Measurements from ENCODE around the gene CERT1.
A peak's percentile ranks its signal among the peaks of the same experiment; 100 is the strongest.

CERT1 gene

GRCh38 chr5:75364571-75365280 is 146.7 kb downstream of the CERT1 start:
- Histone ChIP-seq H3K9me3 (ENCODE audit: severe bottlenecking) (no peaks in the 10 kb centered on the region), H3K27me3 (ENCODE audit: insufficient read depth, low read depth, severe bottlenecking) (no peaks in the 10 kb centered on the region), H3K27ac (no peak overlapping the region), H3K36me3 (peaks cover 12% of the 10 kb centered on the region), H3K4me3 (ENCODE audit: low read depth, low read length) (no peak overlapping the region)
- peak; percentile 62 for DNase-seq
- TF ChIP-seq, protein P1, sequence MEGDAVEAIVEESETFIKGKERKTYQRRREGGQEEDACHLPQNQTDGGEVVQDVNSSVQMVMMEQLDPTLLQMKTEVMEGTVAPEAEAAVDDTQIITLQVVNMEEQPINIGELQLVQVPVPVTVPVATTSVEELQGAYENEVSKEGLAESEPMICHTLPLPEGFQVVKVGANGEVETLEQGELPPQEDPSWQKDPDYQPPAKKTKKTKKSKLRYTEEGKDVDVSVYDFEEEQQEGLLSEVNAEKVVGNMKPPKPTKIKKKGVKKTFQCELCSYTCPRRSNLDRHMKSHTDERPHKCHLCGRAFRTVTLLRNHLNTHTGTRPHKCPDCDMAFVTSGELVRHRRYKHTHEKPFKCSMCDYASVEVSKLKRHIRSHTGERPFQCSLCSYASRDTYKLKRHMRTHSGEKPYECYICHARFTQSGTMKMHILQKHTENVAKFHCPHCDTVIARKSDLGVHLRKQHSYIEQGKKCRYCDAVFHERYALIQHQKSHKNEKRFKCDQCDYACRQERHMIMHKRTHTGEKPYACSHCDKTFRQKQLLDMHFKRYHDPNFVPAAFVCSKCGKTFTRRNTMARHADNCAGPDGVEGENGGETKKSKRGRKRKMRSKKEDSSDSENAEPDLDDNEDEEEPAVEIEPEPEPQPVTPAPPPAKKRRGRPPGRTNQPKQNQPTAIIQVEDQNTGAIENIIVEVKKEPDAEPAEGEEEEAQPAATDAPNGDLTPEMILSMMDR (IDR thresholded peaks at IDR 0.05; ENCODE audit: low read depth, low read length) = no peak

DNA sequence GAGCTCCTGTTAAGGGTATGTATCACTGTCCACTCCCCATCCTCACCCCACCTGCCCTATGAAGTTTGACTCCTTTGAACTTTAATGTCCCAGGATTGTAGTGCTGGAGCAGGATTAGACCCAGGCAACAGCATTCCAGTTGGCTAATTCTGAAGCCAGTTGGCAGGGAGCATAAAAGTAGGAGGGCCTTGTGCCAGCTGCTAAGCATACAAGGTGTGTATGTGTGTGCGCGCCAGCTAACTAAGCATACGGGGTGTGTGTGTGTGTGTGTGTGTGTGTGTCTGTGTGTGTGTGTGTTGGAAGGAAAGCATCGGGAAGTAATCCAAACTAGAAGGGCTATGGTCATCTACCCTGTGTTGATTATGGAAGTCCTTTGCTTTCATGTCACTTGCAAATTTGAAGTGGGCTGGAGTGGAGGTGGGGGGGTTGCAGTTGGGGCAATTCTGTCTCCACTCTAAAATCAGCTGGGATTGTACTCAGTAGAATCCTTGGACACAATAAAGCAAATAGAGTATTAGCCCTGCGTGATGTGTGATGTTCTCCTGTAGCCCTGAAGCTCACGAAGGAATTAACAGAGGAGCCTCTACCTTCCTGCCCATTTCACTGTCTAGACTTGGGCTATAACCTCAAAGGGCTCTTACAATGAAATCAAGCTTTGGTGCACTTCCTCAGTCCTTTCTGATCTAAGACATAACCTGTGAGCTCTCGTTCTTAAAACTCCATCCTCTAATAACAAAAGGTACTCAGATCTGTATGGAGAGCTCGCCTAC is 147.5 kb downstream of the CERT1 start:
- Histone ChIP-seq H3K36me3 (peaks cover 21% of the 10 kb centered on the region), H3K27me3 (ENCODE audit: insufficient read depth, low read depth, severe bottlenecking) (no peaks in the 10 kb centered on the region), H3K27ac (no peak overlapping the region), H3K9me3 (ENCODE audit: severe bottlenecking) (no peaks in the 10 kb centered on the region), H3K4me3 (ENCODE audit: low read depth, low read length) (no peak overlapping the region)
- peak; percentile 13 for DNase-seq
- TF ChIP-seq, protein P1 (IDR thresholded peaks at IDR 0.05; ENCODE audit: low read depth, low read length) = no peak

GRCh38 chr5:75363111-75363510 is 148.3 kb downstream of the CERT1 start:
- TF ChIP-seq, protein P1 (IDR thresholded peaks at IDR 0.05; ENCODE audit: low read depth, low read length) = no peak
- peaks cover 29% of the 10 kb centered on the region for H3K36me3 ChIP-seq
- DNase-seq = no peak
- no peak overlapping the region for H3K4me3 ChIP-seq (ENCODE audit: low read depth, low read length)
- no peaks in the 10 kb centered on the region for H3K27me3 ChIP-seq (ENCODE audit: insufficient read depth, low read depth, severe bottlenecking)
- no peak overlapping the region for H3K27ac ChIP-seq
- no peaks in the 10 kb centered on the region for H3K9me3 ChIP-seq (ENCODE audit: severe bottlenecking)

DNA sequence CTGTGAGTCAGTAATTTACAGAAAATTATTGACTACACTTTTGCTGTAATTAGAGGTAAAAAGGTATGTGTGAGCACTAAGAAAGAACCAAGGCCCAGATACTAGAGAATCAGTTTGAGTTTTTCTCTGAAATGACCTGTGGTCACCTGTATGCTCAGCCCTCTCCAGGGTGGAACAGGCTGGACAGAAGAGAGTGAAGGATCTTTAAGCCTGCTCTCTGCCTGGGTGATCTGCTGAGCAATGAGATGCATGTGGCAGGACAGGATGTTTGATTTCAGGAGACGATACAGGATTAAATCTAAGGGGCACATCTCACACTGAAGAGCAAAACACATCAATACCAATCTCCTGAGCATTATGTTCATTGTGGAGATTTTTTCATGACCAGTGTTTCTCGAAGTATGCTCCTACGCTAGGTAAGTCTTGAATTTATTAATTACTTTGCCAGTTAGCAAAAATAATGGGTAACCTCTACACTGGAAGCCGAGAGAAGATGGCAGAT is 148.9 kb downstream of the CERT1 start:
- TF ChIP-seq, protein P1 (IDR thresholded peaks at IDR 0.05; ENCODE audit: low read depth, low read length) = no peak
- DNase-seq = no peak
- Histone ChIP-seq H3K4me3 (ENCODE audit: low read depth, low read length) (no peak overlapping the region), H3K27ac (no peak overlapping the region), H3K27me3 (ENCODE audit: insufficient read depth, low read depth, severe bottlenecking) (no peaks in the 10 kb centered on the region), H3K36me3 (peaks cover 35% of the 10 kb centered on the region), H3K9me3 (ENCODE audit: severe bottlenecking) (no peaks in the 10 kb centered on the region)

DNA sequence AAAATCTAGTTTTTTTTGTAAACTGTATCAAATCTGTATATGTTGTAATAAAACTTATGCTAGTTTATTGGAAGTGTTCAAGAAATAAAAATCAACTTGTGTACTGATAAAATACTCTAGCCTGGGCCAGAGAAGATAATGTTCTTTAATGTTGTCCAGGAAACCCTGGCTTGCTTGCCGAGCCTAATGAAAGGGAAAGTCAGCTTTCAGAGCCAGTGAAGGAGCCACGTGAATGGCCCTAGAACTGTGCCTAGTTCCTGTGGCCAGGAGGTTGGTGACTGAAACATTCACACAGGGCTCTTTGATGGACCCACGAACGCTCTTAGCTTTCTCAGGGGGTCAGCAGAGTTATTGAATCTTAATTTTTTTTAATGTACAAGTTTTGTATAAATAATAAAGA is 150.1 kb downstream of the CERT1 start:
- H3K36me3 ChIP-seq = peaks cover 47% of the 10 kb centered on the region
- no peaks in the 10 kb centered on the region for H3K9me3 ChIP-seq (ENCODE audit: severe bottlenecking)
- DNase-seq = no peak
- no peak overlapping the region for H3K4me3 ChIP-seq (ENCODE audit: low read depth, low read length)
- no peaks in the 10 kb centered on the region for H3K27me3 ChIP-seq (ENCODE audit: insufficient read depth, low read depth, severe bottlenecking)
- TF ChIP-seq, protein P1 (IDR thresholded peaks at IDR 0.05; ENCODE audit: low read depth, low read length) = no peak
- H3K27ac ChIP-seq = no peak overlapping the region
